WTC11 (cell line): ENCODE data around the gene GOLPH3. TPM values are rescaled to one million over a fixed set of nuclear protein-coding genes. Genes with fewer than 3 reads are reported as not detected.
"Not testable (repeated sequence)": the region's sequence is repeated elsewhere in the genome, so short reads cannot be mapped to it uniquely, and the experiment has no call there.

Source experiments
- ATAC-seq: fragments of 200-7000 bp; cut with Tn5 transposase; 2 replicates; pipeline ENCODE4 v1.10.0; 2021; ENCODE audit warnings: mild to moderate bottlenecking, moderate library complexity
- CTCF ChIA-PET: fragments of 300-600 bp; sonication (Branson Sonifier 250); formaldehyde crosslinking; loops from one replicate; lab custom pipeline; 2021; ENCODE audit warnings: antibody characterized with exemption; lab: Charles Lee
- POLR2A ChIA-PET: fragments of 350-600 bp; sonication (Branson Sonifier 250); formaldehyde crosslinking; loops from one replicate; lab custom pipeline; 2021; ENCODE audit warnings: antibody characterized with exemption; lab: Charles Lee
- DNase-seq: peaks from one replicate; pipeline ENCODE4 v3.0.0; 2021; ENCODE audit warnings: low spot score
- H3K27ac Mint-ChIP-seq: 2 replicates; pipeline ENCODE4 v1.8.0; 2021; ENCODE audit warnings: mixed read lengths
- H3K27me3 Mint-ChIP-seq: 2 replicates; pipeline ENCODE4 v1.8.0; 2021; ENCODE audit warnings: low read depth, mild to moderate bottlenecking, moderate library complexity, mixed read lengths
- H3K36me3 Mint-ChIP-seq: 2 replicates; pipeline ENCODE4 v1.8.0; 2021; ENCODE audit warnings: mixed read lengths
- H3K4me1 Mint-ChIP-seq: 2 replicates; pipeline ENCODE4 v1.8.0; 2022; ENCODE audit warnings: mixed read lengths
- H3K4me3 Mint-ChIP-seq: 2 replicates; pipeline ENCODE4 v1.8.0; 2021; ENCODE audit warnings: mild to moderate bottlenecking, moderate library complexity, mixed read lengths
- H3K9me3 Mint-ChIP-seq: 2 replicates; pipeline ENCODE4 v1.8.0; 2021; ENCODE audit warnings: mixed read lengths
- GABPB1 ChIP-seq: sonication (generic); formaldehyde crosslinking; IDR thresholded peaks from 2 replicates; pipeline ENCODE4 v1.8.1; 2023; ENCODE audit warnings: mild to moderate bottlenecking, missing genetic modification reagents
- GTF2I ChIP-seq: fragments of 250-450 bp; sonication (Bioruptor Pico); conservative IDR thresholded peaks from 2 replicates; pipeline ENCODE4 v1.4.0; 2021; ENCODE audit warnings: mild to moderate bottlenecking
- RELA ChIP-seq: sonication (generic); formaldehyde crosslinking; IDR thresholded peaks from 2 replicates; pipeline ENCODE4 v1.8.1; 2022; ENCODE audit warnings: missing genetic modification reagents, mild to moderate bottlenecking, borderline replicate concordance
- SOX15 ChIP-seq: fragments of 250-450 bp; sonication (Bioruptor Pico); IDR thresholded peaks from 2 replicates; pipeline ENCODE4 v1.9.0; 2021; ENCODE audit warnings: mild to moderate bottlenecking
- TCF7 ChIP-seq: sonication (generic); formaldehyde crosslinking; IDR thresholded peaks from 2 replicates; pipeline ENCODE4 v1.8.0; 2022; ENCODE audit warnings: mild to moderate bottlenecking, low read depth, missing genetic modification reagents, moderate library complexity
- TEAD4 ChIP-seq: sonication (generic); formaldehyde crosslinking; IDR thresholded peaks from 2 replicates; pipeline ENCODE4 v1.8.0; 2022; ENCODE audit warnings: mild to moderate bottlenecking, missing genetic modification reagents
- ZNF121 ChIP-seq: sonication (generic); formaldehyde crosslinking; IDR thresholded peaks from 2 replicates; pipeline ENCODE4 v1.8.0; 2023; ENCODE audit warnings: missing genetic modification reagents
- ZNF416 ChIP-seq: fragments of 250-450 bp; sonication (Bioruptor Pico); IDR thresholded peaks from 2 replicates; pipeline ENCODE4 v1.9.0; 2021; ENCODE audit warnings: mild to moderate bottlenecking, inconsistent platforms
- ZNF423 ChIP-seq: fragments of 250-450 bp; sonication (Bioruptor Pico); IDR thresholded peaks from 2 replicates; pipeline ENCODE4 v2.1.2; 2022; ENCODE audit warnings: mild to moderate bottlenecking, moderate library complexity
- ZNF512 ChIP-seq: sonication (generic); formaldehyde crosslinking; IDR thresholded peaks from 2 replicates; pipeline ENCODE4 v1.8.1; 2022; ENCODE audit warnings: missing genetic modification reagents, borderline replicate concordance
- total RNA-seq: library from RNA; stranded (reverse); gene quantifications from 3 replicates; pipeline ENCODE4 v1.2.3, GENCODE V29; 2021
- TF ChIP-seq, protein P1 (sequence below): sonication (generic); formaldehyde crosslinking; IDR thresholded peaks from 2 replicates; pipeline ENCODE4 v1.8.0; 2023; ENCODE audit warnings: mild to moderate bottlenecking, missing genetic modification reagents
- TF ChIP-seq, protein P2 (sequence below): sonication (generic); formaldehyde crosslinking; IDR thresholded peaks from 2 replicates; pipeline ENCODE4 v1.8.1; 2022; ENCODE audit warnings: mild to moderate bottlenecking, missing genetic modification reagents, moderate library complexity, borderline replicate concordance

Gene GOLPH3
- total RNA-seq, 1 experiment from 2014 or later, result 101 TPM

- H3K4me3 Mint-ChIP-seq, H3K27ac Mint-ChIP-seq, H3K27me3 Mint-ChIP-seq, DNase-seq, ATAC-seq, POLR2A ChIA-PET, H3K9me3 Mint-ChIP-seq: not testable (repeated sequence)
- TF ChIP-seq GABPB1 (CRISPR knock-in tag), result 0 out of 2 replicates have a peak, but pooled peaks have one; percentile 15
- CTCF ChIA-PET, result interaction anchor here (0.8 kb wide), 1 partner anchor 42 kb away, joined by 3 read pairs; no protein-coding TSS in a partner anchor
- Mint-ChIP-seq H3K36me3 (peaks cover 29% of the 10 kb centered on the region), H3K4me1 (peaks cover 13% of the 10 kb centered on the region)
Observed at GRCh38 chr5:32118922-32119321, 55.2 kb downstream of the GOLPH3 start.

GRCh38 chr5:32116574-32117313, 57.4 kb downstream of the GOLPH3 start:
- no peak overlapping the region for H3K4me3 Mint-ChIP-seq
- H3K36me3 Mint-ChIP-seq, result peaks cover 30% of the 10 kb centered on the region
- ChIA-PET CTCF (no interaction called here), POLR2A (no interaction called here)
- no peak for ATAC-seq
- no peaks in the 10 kb centered on the region for H3K9me3 Mint-ChIP-seq
- no peaks in the 10 kb centered on the region for H3K27me3 Mint-ChIP-seq
- peaks cover 5% of the 10 kb centered on the region; the same call in 1 of the 2 replicates for H3K4me1 Mint-ChIP-seq
- peak; percentile 77; the same call in 1 of the 2 replicates for TF ChIP-seq ZNF121 (CRISPR knock-in tag)
- TF ChIP-seq TCF7 (CRISPR knock-in tag), result no peak
- DNase-seq, result no peak
- peak overlapping the region; percentile 12; the same call in 1 of the 2 replicates for H3K27ac Mint-ChIP-seq

- DNase-seq (no peak), ATAC-seq (peak; percentile 67)
- CTCF ChIA-PET, result no interaction called here
Observed at GRCh38 chr5:32115985-32116384, 58.1 kb downstream of the GOLPH3 start.

GRCh38 chr5:32110111-32110696, 63.9 kb downstream of the GOLPH3 start:
- no peak overlapping the region for H3K27ac Mint-ChIP-seq
- ChIA-PET CTCF (interaction anchor here (0.6 to 1.9 kb wide), 3 partner anchors 17 to 249 kb away, joined by 3 to 9 read pairs (median 4); no protein-coding TSS in a partner anchor), POLR2A (no interaction called here)

More at GRCh38 chr5:32115985-32116384, 58.1 kb downstream of the GOLPH3 start:
- TF ChIP-seq, protein P1, sequence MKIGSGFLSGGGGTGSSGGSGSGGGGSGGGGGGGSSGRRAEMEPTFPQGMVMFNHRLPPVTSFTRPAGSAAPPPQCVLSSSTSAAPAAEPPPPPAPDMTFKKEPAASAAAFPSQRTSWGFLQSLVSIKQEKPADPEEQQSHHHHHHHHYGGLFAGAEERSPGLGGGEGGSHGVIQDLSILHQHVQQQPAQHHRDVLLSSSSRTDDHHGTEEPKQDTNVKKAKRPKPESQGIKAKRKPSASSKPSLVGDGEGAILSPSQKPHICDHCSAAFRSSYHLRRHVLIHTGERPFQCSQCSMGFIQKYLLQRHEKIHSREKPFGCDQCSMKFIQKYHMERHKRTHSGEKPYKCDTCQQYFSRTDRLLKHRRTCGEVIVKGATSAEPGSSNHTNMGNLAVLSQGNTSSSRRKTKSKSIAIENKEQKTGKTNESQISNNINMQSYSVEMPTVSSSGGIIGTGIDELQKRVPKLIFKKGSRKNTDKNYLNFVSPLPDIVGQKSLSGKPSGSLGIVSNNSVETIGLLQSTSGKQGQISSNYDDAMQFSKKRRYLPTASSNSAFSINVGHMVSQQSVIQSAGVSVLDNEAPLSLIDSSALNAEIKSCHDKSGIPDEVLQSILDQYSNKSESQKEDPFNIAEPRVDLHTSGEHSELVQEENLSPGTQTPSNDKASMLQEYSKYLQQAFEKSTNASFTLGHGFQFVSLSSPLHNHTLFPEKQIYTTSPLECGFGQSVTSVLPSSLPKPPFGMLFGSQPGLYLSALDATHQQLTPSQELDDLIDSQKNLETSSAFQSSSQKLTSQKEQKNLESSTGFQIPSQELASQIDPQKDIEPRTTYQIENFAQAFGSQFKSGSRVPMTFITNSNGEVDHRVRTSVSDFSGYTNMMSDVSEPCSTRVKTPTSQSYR (CRISPR knock-in tag), result no peak
- TF ChIP-seq ZNF423 (CRISPR knock-in tag), result peak; percentile 27; the same call in 1 of the 2 replicates
- H3K4me1 Mint-ChIP-seq, result peaks cover 5% of the 10 kb centered on the region; the same call in 1 of the 2 replicates
- H3K36me3 Mint-ChIP-seq, result peaks cover 29% of the 10 kb centered on the region
- H3K27me3 Mint-ChIP-seq, result no peaks in the 10 kb centered on the region
- no peaks in the 10 kb centered on the region for H3K9me3 Mint-ChIP-seq
- peak overlapping the region; percentile 2; the same call in 1 of the 2 replicates for H3K27ac Mint-ChIP-seq
- H3K4me3 Mint-ChIP-seq, result no peak overlapping the region
- POLR2A ChIA-PET, result no interaction called here

More at GRCh38 chr5:32110111-32110696, 63.9 kb downstream of the GOLPH3 start:
- TF ChIP-seq ZNF512 (CRISPR knock-in tag) (no peak), TEAD4 (CRISPR knock-in tag) (no peak), ZNF416 (CRISPR knock-in tag) (no peak), ZNF121 (CRISPR knock-in tag) (no peak), RELA (no peak), SOX15 (CRISPR knock-in tag) (no peak), GTF2I (CRISPR knock-in tag) (no peak)
- TF ChIP-seq, protein P2, sequence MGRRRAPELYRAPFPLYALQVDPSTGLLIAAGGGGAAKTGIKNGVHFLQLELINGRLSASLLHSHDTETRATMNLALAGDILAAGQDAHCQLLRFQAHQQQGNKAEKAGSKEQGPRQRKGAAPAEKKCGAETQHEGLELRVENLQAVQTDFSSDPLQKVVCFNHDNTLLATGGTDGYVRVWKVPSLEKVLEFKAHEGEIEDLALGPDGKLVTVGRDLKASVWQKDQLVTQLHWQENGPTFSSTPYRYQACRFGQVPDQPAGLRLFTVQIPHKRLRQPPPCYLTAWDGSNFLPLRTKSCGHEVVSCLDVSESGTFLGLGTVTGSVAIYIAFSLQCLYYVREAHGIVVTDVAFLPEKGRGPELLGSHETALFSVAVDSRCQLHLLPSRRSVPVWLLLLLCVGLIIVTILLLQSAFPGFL (CRISPR knock-in tag), result no peak
- H3K27me3 Mint-ChIP-seq, result no peaks in the 10 kb centered on the region
- H3K9me3 Mint-ChIP-seq, result peaks cover 10% of the 10 kb centered on the region
- no peaks in the 10 kb centered on the region for H3K4me1 Mint-ChIP-seq
- H3K36me3 Mint-ChIP-seq, result peaks cover 54% of the 10 kb centered on the region
- DNase-seq (no peak), ATAC-seq (no peak)
- no peak overlapping the region for H3K4me3 Mint-ChIP-seq
